Renal cortical epithelial cell (primary cell): ENCODE measurements around the gene CHN2. TPM values are rescaled to one million over a fixed set of nuclear protein-coding genes. Genes with fewer than 3 reads are reported as not detected.

Experiments
- total RNA-seq: library from RNA; depleted of rRNA; stranded (reverse); fragments of >200 nt; gene quantifications from 2 replicates; pipeline ENCODE4 v1.2.3, GENCODE V29; 2014

CHN2 gene
- total RNA-seq, 1 donor from 2014 or later = 3.5 TPM

Other genes with a start within 250 kb of the CHN2 start
- 0.35 and 0.94 TPM in 2 replicates for gene TRIL, start 236.4 kb upstream of the CHN2 start, total RNA-seq
- gene CPVL, start 48.2 kb upstream of the CHN2 start, total RNA-seq = 18.2 and 23.2 TPM in 2 replicates